G401.6 (cell line): ENCODE data around the gene PRR18.

Experiments
- FAIRE-seq: peaks from 2 replicates; lab custom pipeline; 2012; peaks lifted over from hg19 to GRCh38; lab: Jason Lieb, UNC

Gene PRR18

GRCh38 chr6:166333172-166333995 is 25.2 kb upstream of the PRR18 start:
- FAIRE-seq, result no peak

DNA sequence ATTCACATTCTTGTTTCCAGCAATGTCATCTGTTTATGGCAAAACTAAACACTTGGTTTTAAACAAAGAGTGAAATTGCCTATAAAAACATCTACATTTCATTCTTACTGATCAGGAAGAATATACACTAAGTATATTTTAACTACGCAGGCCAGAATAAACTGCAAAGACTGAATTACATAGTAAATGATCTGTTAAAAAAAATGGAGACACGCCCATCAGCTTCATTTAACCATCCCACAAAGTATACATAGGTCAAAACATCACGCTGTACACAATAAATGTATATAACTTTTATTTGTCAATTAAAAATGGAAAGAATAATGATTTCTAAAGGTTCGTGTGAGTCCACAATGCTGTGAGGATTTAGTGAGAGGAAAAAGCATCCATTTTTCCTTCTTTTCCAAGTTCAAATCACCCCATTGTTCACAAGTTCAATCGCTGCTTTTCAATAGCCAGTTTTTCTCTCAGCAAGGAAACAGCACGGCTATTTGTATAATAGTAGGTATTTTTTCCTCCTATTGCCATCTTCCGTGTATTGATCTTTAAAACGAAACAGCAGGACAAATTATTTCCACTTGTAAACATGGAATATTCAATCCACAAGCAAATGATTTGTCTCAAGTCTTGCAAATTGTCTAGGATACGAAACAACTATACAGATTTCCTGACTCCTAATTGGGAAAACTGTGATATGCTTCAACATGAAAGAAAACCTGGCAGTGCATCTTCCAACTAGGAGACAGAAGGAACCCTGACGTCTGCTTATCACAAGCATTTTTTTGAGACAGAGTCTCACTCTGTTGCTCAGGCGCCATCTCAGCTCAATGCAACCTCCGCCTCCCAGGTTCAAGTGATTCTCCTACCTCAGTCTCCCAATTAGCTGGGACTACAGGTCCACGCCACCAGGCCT is 23.6 kb upstream of the PRR18 start:
- peak; percentile 23 for FAIRE-seq

GRCh38 chr6:166330612-166331011 is 22.4 kb upstream of the PRR18 start:
- FAIRE-seq, result no peak

- no peak for FAIRE-seq
These were observed 17.3 kb upstream of the PRR18 start for GRCh38 chr6:166325383-166326042.

DNA sequence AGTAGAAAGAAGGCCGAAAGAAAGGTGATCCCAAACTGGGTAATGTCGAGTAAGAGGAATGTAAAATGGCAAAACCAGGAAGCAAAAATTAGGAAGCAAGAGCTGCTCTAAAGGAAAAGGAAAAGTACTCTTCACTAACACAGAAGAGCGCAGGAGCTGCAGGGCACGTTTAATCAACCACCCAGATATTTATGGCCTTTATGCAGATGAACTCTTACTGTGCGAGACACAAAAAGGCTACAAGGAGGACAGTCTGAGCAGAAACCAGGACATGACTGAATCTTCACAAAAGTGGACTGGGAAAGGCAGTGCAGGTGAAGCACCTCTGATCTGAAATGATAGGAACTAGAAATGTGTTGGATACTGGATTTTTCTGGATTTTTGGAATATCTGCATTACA is 15.2 kb upstream of the PRR18 start:
- FAIRE-seq, result no peak

DNA sequence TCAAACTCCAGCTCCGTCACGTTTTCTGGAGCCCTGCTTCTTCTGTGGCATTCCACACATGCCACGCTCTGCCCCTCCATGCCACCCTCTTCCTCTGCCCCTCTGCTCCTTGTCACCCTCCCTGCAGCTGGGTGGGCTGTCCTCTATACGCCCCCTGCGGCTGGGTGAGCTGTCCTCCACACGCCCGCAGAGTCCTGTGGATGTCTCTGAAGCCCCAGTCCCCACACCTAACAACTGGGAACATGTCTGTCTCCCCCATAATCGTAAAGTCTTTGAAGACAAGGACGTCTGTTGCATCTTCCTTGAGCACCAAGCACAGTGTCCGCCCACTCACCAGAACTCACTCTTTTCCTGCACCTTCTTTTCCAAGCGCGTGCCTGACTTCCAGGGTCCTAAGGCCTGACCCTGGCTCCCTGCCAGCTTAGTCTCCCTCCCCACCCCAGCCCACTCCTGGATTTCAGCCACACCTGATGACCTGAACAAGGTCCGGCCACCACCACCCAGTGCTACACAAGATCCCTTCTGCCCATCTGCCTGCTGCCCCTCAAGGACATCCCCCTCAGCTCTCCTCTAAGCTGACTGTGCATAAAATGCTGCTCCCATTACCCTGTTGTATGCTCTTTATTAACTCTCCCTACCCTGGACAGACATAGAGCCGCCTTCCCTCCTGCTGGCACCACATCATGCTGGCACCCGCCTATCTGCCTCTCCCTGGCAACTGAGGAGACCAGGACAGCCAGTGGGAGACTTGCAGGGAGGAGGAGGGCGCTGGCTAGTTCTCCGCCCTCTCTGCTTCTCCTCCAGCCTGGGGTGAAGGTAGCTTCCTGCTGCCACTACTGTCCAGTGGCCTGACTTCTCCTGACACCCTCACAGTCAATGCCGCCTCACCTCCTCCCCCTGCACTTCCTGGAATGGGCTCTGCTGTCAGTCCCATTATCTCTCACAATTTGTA is 10.7 kb upstream of the PRR18 start:
- no peak for FAIRE-seq

DNA sequence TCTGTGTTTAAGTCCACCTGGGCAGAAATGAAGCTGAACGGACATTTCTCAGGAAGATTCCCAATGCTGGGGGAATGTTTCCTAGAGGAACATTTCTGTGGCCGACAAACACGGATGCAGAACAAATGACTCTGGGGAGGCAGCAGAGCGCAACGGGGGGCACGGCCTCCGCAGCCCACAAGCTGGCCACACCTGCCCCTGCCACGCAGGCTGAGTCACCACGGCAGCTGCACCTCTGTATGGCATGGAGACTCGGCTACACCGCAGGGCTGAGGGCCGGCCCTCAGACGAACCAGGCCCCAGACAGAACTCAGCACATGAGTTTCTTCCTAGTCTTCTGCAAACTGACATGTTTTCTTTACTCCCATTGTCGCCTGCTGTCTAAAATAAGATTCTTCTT is 10.0 kb upstream of the PRR18 start:
- no peak for FAIRE-seq

- no peak for FAIRE-seq
These were observed 9.3 kb upstream of the PRR18 start for GRCh38 chr6:166317261-166318212.

- FAIRE-seq, result no peak
These were observed 7.2 kb upstream of the PRR18 start for GRCh38 chr6:166315436-166315835.

GRCh38 chr6:166314454-166314853 is 6.3 kb upstream of the PRR18 start:
- FAIRE-seq, result no peak

DNA sequence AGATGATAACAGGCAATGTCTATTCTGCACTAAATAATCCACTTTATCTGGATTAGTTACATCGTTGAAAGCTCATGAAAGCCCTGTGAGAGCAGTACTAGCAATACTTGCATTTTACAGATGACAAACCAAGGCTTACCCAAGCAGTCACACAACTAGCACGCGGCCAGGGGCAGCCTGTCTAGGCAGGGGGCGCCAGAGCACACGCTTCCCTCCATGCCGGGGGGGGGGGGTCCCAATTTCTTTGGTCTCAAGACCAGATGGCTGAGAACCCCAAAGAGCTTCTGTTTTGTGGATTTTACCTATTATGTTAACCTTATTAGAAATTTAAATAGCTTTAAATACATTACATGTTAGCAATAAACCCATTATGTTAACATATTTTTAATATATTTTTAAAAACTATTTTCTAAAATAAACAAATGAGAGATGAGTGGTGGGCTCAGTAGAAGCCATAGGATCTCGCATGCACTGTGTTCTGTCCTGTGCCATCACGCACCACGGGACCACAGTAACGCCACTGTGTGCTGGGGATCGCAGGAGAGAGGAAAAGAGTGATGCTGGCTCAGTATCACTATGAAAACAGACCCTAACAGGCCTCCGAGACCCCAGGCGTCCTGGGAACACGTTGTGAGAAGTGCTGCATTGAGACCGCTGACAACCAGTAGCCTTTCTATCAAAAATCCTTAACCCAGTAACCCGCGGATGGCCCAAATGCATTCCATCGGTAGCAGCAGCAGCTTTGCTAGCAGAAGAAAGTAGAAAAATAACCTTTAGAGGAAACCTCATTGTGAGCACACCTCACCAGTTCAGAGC is 5.3 kb upstream of the PRR18 start:
- FAIRE-seq, result peak; percentile 91

DNA sequence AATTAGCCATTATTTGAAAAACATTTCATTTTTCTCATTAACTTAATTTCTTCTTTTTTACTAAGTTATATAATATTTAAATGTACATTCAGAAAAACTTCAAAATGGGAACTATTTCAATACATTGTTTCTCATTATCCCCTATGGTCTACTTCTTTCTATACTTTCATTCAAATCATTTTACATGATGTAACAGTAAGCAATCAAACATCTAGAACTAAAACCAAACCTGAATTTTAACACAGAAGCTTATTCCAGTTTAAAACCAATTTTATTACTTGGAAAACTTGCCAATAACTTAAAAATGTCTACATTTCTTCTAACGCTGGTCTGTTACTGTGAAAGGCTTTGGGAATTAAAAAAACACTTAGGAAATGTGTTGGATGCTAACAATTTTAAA is 4.6 kb upstream of the PRR18 start:
- FAIRE-seq, result no peak

GRCh38 chr6:166310634-166311033 is 2.4 kb upstream of the PRR18 start:
- FAIRE-seq, result no peak

- no peak for FAIRE-seq
These were observed 1.8 kb upstream of the PRR18 start for GRCh38 chr6:166309977-166310376.

- FAIRE-seq, result no peak
These were observed 787 bp upstream of the PRR18 start for GRCh38 chr6:166308769-166309589.

GRCh38 chr6:166307082-166308032 is 835 bp downstream of the PRR18 start:
- no peak for FAIRE-seq

- FAIRE-seq, result no peak
These were observed 1.7 kb downstream of the PRR18 start for GRCh38 chr6:166306378-166307081.
